Measurements from ENCODE around the gene NRCAM.

The NRCAM gene

GRCh38 chr7:108118959-108119358 is 337.3 kb downstream of the NRCAM start:
- H3K4me1 Mint-ChIP-seq (ENCODE audit: low read depth), result no peaks in the 10 kb centered on the region
- no peak overlapping the region for H3K4me3 Mint-ChIP-seq
- H3K9me3 Mint-ChIP-seq (ENCODE audit: low read depth), result no peaks in the 10 kb centered on the region
- H3K27me3 Mint-ChIP-seq, result no peaks in the 10 kb centered on the region
- no peaks in the 10 kb centered on the region for H3K36me3 Mint-ChIP-seq
- H3K27ac Mint-ChIP-seq, result no peak overlapping the region

GRCh38 chr7:108114117-108114841 is 342.0 kb downstream of the NRCAM start:
- Mint-ChIP-seq H3K36me3 (no peaks in the 10 kb centered on the region), H3K27ac (no peak overlapping the region), H3K27me3 (no peaks in the 10 kb centered on the region), H3K4me3 (no peak overlapping the region), H3K9me3 (ENCODE audit: low read depth) (no peaks in the 10 kb centered on the region), H3K4me1 (ENCODE audit: low read depth) (no peaks in the 10 kb centered on the region)

GRCh38 chr7:108112683-108113082 is 343.6 kb downstream of the NRCAM start:
- H3K27ac Mint-ChIP-seq, result no peak overlapping the region
- no peaks in the 10 kb centered on the region for H3K36me3 Mint-ChIP-seq
- H3K9me3 Mint-ChIP-seq (ENCODE audit: low read depth), result no peaks in the 10 kb centered on the region
- H3K4me3 Mint-ChIP-seq, result no peak overlapping the region
- no peaks in the 10 kb centered on the region for H3K4me1 Mint-ChIP-seq (ENCODE audit: low read depth)
- H3K27me3 Mint-ChIP-seq, result no peaks in the 10 kb centered on the region

- Mint-ChIP-seq H3K4me1 (ENCODE audit: low read depth) (no peaks in the 10 kb centered on the region), H3K9me3 (ENCODE audit: low read depth) (no peaks in the 10 kb centered on the region), H3K27ac (no peak overlapping the region), H3K36me3 (no peaks in the 10 kb centered on the region), H3K27me3 (no peaks in the 10 kb centered on the region), H3K4me3 (no peak overlapping the region)
These were observed 346.9 kb downstream of the NRCAM start for GRCh38 chr7:108109221-108109908.

GRCh38 chr7:108108131-108108530 is 348.1 kb downstream of the NRCAM start:
- no peaks in the 10 kb centered on the region for H3K27me3 Mint-ChIP-seq
- H3K9me3 Mint-ChIP-seq (ENCODE audit: low read depth), result no peaks in the 10 kb centered on the region
- H3K27ac Mint-ChIP-seq, result no peak overlapping the region
- H3K4me3 Mint-ChIP-seq, result no peak overlapping the region
- no peaks in the 10 kb centered on the region for H3K36me3 Mint-ChIP-seq
- no peaks in the 10 kb centered on the region for H3K4me1 Mint-ChIP-seq (ENCODE audit: low read depth)

- H3K27ac Mint-ChIP-seq, result no peak overlapping the region
- H3K27me3 Mint-ChIP-seq, result no peaks in the 10 kb centered on the region
These were observed 351.9 kb downstream of the NRCAM start for GRCh38 chr7:108104324-108104723.

GRCh38 chr7:108103558-108104298 is 352.5 kb downstream of the NRCAM start:
- H3K36me3 Mint-ChIP-seq, result no peaks in the 10 kb centered on the region
- no peaks in the 10 kb centered on the region for H3K4me1 Mint-ChIP-seq (ENCODE audit: low read depth)
- H3K27me3 Mint-ChIP-seq, result no peaks in the 10 kb centered on the region
- H3K4me3 Mint-ChIP-seq, result no peak overlapping the region
- no peak overlapping the region for H3K27ac Mint-ChIP-seq
- no peaks in the 10 kb centered on the region for H3K9me3 Mint-ChIP-seq (ENCODE audit: low read depth)

More at GRCh38 chr7:108104324-108104723, 351.9 kb downstream of the NRCAM start:
- no peaks in the 10 kb centered on the region for H3K36me3 Mint-ChIP-seq
- no peaks in the 10 kb centered on the region for H3K9me3 Mint-ChIP-seq (ENCODE audit: low read depth)
- H3K4me1 Mint-ChIP-seq (ENCODE audit: low read depth), result no peaks in the 10 kb centered on the region
- H3K4me3 Mint-ChIP-seq, result no peak overlapping the region

- H3K36me3 Mint-ChIP-seq, result no peaks in the 10 kb centered on the region
- H3K27me3 Mint-ChIP-seq, result no peaks in the 10 kb centered on the region
- no peak overlapping the region for H3K4me3 Mint-ChIP-seq
- H3K27ac Mint-ChIP-seq, result no peak overlapping the region
- no peaks in the 10 kb centered on the region for H3K9me3 Mint-ChIP-seq (ENCODE audit: low read depth)
- H3K4me1 Mint-ChIP-seq (ENCODE audit: low read depth), result no peaks in the 10 kb centered on the region
These were observed 353.4 kb downstream of the NRCAM start for GRCh38 chr7:108102671-108103312.

GRCh38 chr7:108101759-108102158 is 354.5 kb downstream of the NRCAM start:
- no peak overlapping the region for H3K27ac Mint-ChIP-seq
- H3K4me3 Mint-ChIP-seq, result no peak overlapping the region
- no peaks in the 10 kb centered on the region for H3K9me3 Mint-ChIP-seq (ENCODE audit: low read depth)
- no peaks in the 10 kb centered on the region for H3K36me3 Mint-ChIP-seq
- H3K27me3 Mint-ChIP-seq, result no peaks in the 10 kb centered on the region
- H3K4me1 Mint-ChIP-seq (ENCODE audit: low read depth), result no peaks in the 10 kb centered on the region

GRCh38 chr7:108099713-108100112 is 356.5 kb downstream of the NRCAM start:
- H3K4me1 Mint-ChIP-seq (ENCODE audit: low read depth), result no peaks in the 10 kb centered on the region
- H3K27ac Mint-ChIP-seq, result no peak overlapping the region
- no peak overlapping the region for H3K4me3 Mint-ChIP-seq
- no peaks in the 10 kb centered on the region for H3K9me3 Mint-ChIP-seq (ENCODE audit: low read depth)
- no peaks in the 10 kb centered on the region for H3K36me3 Mint-ChIP-seq
- H3K27me3 Mint-ChIP-seq, result no peaks in the 10 kb centered on the region

- Mint-ChIP-seq H3K4me3 (no peak overlapping the region), H3K27me3 (peaks cover 1% of the 10 kb centered on the region), H3K27ac (no peak overlapping the region), H3K9me3 (ENCODE audit: low read depth) (no peaks in the 10 kb centered on the region), H3K4me1 (ENCODE audit: low read depth) (no peaks in the 10 kb centered on the region), H3K36me3 (no peaks in the 10 kb centered on the region)
These were observed 358.5 kb downstream of the NRCAM start for GRCh38 chr7:108097703-108098102.

All from activated naive CD8-positive, alpha-beta T cell (primary cell).